ENCODE measurements around the gene HELT. TPM values are rescaled to one million over a fixed set of nuclear protein-coding genes. Genes with fewer than 3 reads are reported as not detected.

HELT gene
- total and polyA plus RNA-seq, 4 donors = not detected

DNA sequence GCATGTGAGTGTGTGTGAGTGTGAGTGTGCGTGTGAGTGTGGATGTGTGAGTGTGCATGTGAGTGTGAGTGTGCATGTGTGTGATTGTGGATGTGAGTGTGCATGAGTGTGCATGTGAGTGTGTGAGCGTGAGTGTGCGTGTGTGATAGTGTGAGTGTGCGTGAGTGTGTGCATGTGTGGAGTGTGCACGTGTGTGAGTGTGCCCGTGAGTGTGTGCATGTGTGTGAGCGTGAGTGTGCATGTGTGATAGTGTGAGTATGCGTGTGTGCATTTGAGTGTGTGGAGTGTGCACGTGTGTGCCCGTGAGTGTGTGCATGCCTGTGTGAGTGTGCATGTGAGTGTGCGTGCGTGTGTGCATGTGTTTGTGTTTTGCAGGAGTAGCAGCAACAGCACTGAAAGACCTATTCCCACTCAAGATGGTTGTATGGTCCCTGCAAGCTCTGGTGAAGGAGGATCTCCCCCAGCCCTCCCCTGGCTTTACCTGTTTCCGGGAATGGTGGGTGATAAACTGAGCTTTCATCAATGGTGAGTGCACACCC, 30.7 kb upstream of the HELT start:
- H3K27ac ChIP-seq (ENCODE audit: low read depth in 1 of 2, low read length in 2 of 2) = no peak overlapping the region

DNA sequence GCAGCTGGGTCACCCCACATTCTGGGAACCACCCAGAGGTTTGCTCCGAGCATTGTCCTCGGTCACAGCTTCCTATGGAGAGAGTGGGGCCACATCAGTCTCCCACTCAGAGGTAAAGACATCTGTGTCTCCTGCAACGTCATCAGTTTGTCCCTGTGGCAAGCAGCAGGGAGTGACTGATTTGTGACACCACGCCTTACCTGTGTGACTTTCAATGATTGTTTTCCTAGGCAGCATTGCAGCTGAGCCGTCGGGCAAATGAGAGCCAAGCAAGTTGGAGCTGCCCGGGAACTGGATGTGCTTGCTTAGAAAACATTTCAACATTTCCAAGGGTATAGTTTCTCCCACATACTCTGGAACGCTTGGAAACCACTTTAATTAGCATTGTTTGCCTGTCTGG, 29.7 kb upstream of the HELT start:
- H3K27me3 ChIP-seq (ENCODE audit: control insufficient read depth in 4 of 4, insufficient read depth in 4 of 4, low read length in 3 of 4) = no peaks in the 10 kb centered on the region
- H3K9ac ChIP-seq (ENCODE audit: low read depth in 1 of 2, low read length in 2 of 2) = no peak overlapping the region
- H3K9me3 ChIP-seq (ENCODE audit: control insufficient read depth in 4 of 4, low read length in 3 of 4) = no peaks in the 10 kb centered on the region
- 74% methylated on average over 8 of the region's 8 CpGs for WGBS
- H3K27ac ChIP-seq (ENCODE audit: low read depth in 1 of 2, low read length in 2 of 2) = no peak overlapping the region
- no peak for DNase-seq (ENCODE audit: low spot score)
- no peak overlapping the region for H3K4me3 ChIP-seq (ENCODE audit: low read depth in 1 of 3, low read length in 3 of 3)
- H3K36me3 ChIP-seq (ENCODE audit: control insufficient read depth in 4 of 4, insufficient read depth in 3 of 4, low read depth in 1 of 4, low read length in 3 of 4) = no peaks in the 10 kb centered on the region
- peaks cover 0 to 3% (median 2%) of the 10 kb centered on the region in 4 donors for H3K4me1 ChIP-seq (ENCODE audit: control insufficient read depth in 4 of 4, insufficient read depth in 4 of 4, low read length in 3 of 4)
- TF ChIP-seq GABPA (IDR thresholded peaks at IDR 0.05 in 1 of 2, conservative IDR thresholded peaks at IDR 0.05 in 1 of 2) = no peak
- TF ChIP-seq FOXA2 (IDR thresholded peaks at IDR 0.05) = no peak
- TF ChIP-seq MAX (IDR thresholded peaks at IDR 0.05) = no peak
- TF ChIP-seq HNF4G (IDR thresholded peaks at IDR 0.05) = no peak
- no peak for TF ChIP-seq ATF3 (IDR thresholded peaks at IDR 0.05)
- TF ChIP-seq ZBTB33 (IDR thresholded peaks at IDR 0.05) = no peak
- TF ChIP-seq FOXA1 (IDR thresholded peaks at IDR 0.05) = no peak
- no peak for TF ChIP-seq RXRA (IDR thresholded peaks at IDR 0.05)
- TF ChIP-seq SP1 (IDR thresholded peaks at IDR 0.05) = no peak
- TF ChIP-seq REST (IDR thresholded peaks at IDR 0.05) = no peak
- TF ChIP-seq YY1 (IDR thresholded peaks at IDR 0.05) = no peak
- TF ChIP-seq EGR1 (IDR thresholded peaks at IDR 0.05; ENCODE audit: low read depth in 2 of 2) = no peak

More for the DNA sequence above, 30.7 kb upstream of the HELT start:
- H3K36me3 ChIP-seq (ENCODE audit: control insufficient read depth in 4 of 4, insufficient read depth in 3 of 4, low read depth in 1 of 4, low read length in 3 of 4) = no peaks in the 10 kb centered on the region
- no peak overlapping the region for H3K9ac ChIP-seq (ENCODE audit: low read depth in 1 of 2, low read length in 2 of 2)
- DNase-seq (ENCODE audit: low spot score) = no peak
- no peaks in the 10 kb centered on the region for H3K27me3 ChIP-seq (ENCODE audit: control insufficient read depth in 4 of 4, insufficient read depth in 4 of 4, low read length in 3 of 4)
- WGBS = 91% methylated on average over 13 of the region's 13 CpGs
- peaks cover 0 to 4% (median 4%) of the 10 kb centered on the region in 4 donors for H3K4me1 ChIP-seq (ENCODE audit: control insufficient read depth in 4 of 4, insufficient read depth in 4 of 4, low read length in 3 of 4)
- H3K9me3 ChIP-seq (ENCODE audit: control insufficient read depth in 4 of 4, low read length in 3 of 4) = no peaks in the 10 kb centered on the region
- TF ChIP-seq CTCF (IDR thresholded peaks at IDR 0.05; ENCODE audit: low read depth, low read length, missing input control) (no peak), NR2F2 (IDR thresholded peaks at IDR 0.05) (no peak), ATF3 (IDR thresholded peaks at IDR 0.05) (no peak), JUND (IDR thresholded peaks at IDR 0.05) (no peak), FOXA1 (IDR thresholded peaks at IDR 0.05) (no peak), TAF1 (conservative IDR thresholded peaks at IDR 0.05) (no peak), FOXA2 (IDR thresholded peaks at IDR 0.05) (no peak), ZBTB33 (IDR thresholded peaks at IDR 0.05) (no peak), RXRA (IDR thresholded peaks at IDR 0.05) (no peak)
- H3K4me3 ChIP-seq (ENCODE audit: low read depth in 1 of 3, low read length in 3 of 3) = no peak overlapping the region
